Panc1 (cell line): ENCODE data around the gene PDK2. TPM values are rescaled to one million over a fixed set of nuclear protein-coding genes. Genes with fewer than 3 reads are reported as not detected.

ENCODE experiments used
- ATAC-seq: fragments of 200-7000 bp; cut with Tn5 transposase; 2 replicates; pipeline ENCODE4 v1.9.1; 2020; ENCODE audit warnings: mild to moderate bottlenecking, moderate library complexity
- BruUV-seq: library from RNA; stranded (reverse); fragments of 400-500 nt; replicated peaks from 2 replicates; lab custom pipeline; 2021; lab: Mats Ljungman, UMichigan
- CTCF ChIA-PET: fragments of 300-600 bp; sonication (Branson Sonifier 250); formaldehyde crosslinking; loops from one replicate; lab custom pipeline; 2022; ENCODE audit warnings: antibody characterized with exemption; lab: Charles Lee
- POLR2A ChIA-PET: fragments of 300-600 bp; sonication (Branson Sonifier 250); formaldehyde crosslinking; loops from one replicate; lab custom pipeline; 2022; ENCODE audit warnings: antibody characterized with exemption; lab: Charles Lee
- DNase-seq: peaks from one replicate; pipeline ENCODE4 v3.0.0-alpha.2; 2010; ENCODE audit warnings: low read depth, low spot score
- H3K27ac ChIP-seq: 2 replicates; pipeline ENCODE4 v1.5.1; 2011; ENCODE audit warnings: mild to moderate bottlenecking, low read length, inconsistent platforms
- H3K27me3 ChIP-seq: fragments of 200-500 bp; sonication (Bioruptor generic); 2 replicates; pipeline ENCODE4 v1.6.0; 2014; ENCODE audit warnings: low read length, inconsistent platforms; ENCODE audit not compliant: control insufficient read depth, insufficient read depth
- H3K36me3 ChIP-seq: fragments of 200-500 bp; sonication (Bioruptor generic); 2 replicates; pipeline ENCODE4 v1.5.1; 2014; ENCODE audit warnings: inconsistent platforms, mild to moderate bottlenecking, low read length, moderate library complexity; ENCODE audit not compliant: control insufficient read depth, insufficient read depth
- H3K4me1 ChIP-seq: 2 replicates; pipeline ENCODE4 v1.5.1; 2011; ENCODE audit warnings: inconsistent platforms, mild to moderate bottlenecking, low read length, moderate library complexity; ENCODE audit not compliant: control insufficient read depth, insufficient read depth
- H3K4me3 ChIP-seq, 2 experiments: 2 replicates each; pipeline ENCODE4 v1.5.1; 2011 to 2012; ENCODE audit warnings: low read depth in 2 of 2, low read length in 2 of 2, mild to moderate bottlenecking in 2 of 2, inconsistent platforms in 1 of 2, moderate library complexity in 1 of 2
- H3K9me3 ChIP-seq: fragments of 200-500 bp; sonication (Bioruptor generic); 2 replicates; pipeline ENCODE4 v1.5.1; 2014; ENCODE audit warnings: low read depth, mild to moderate bottlenecking, inconsistent platforms, low read length, moderate library complexity; ENCODE audit not compliant: control insufficient read depth, insufficient read depth
- CTCF ChIP-seq: fragments of 450-650 bp; IDR thresholded peaks from 2 replicates; pipeline ENCODE4 v1.5.1; 2017; ENCODE audit warnings: mild to moderate bottlenecking
- POLR2AphosphoS5 ChIP-seq: IDR thresholded peaks from 2 replicates; pipeline ENCODE4 v1.6.1; 2012; ENCODE audit warnings: mild to moderate bottlenecking, low read depth, low read length, moderate library complexity
- SIN3A ChIP-seq: IDR thresholded peaks from 2 replicates; pipeline ENCODE4 v1.6.1; 2012; ENCODE audit warnings: low read depth, mild to moderate bottlenecking, low read length, moderate library complexity, borderline replicate concordance; ENCODE audit not compliant: insufficient read depth
- TCF7L2 ChIP-seq: IDR thresholded peaks from 2 replicates; pipeline ENCODE4 v1.6.1; 2011; ENCODE audit warnings: mild to moderate bottlenecking, low read depth, low read length, inconsistent platforms
- in situ Hi-C: cut with HindIII; loops from 2 replicates; pipeline ENCODE4 v1.10.0; 2016; ENCODE audit warnings: low sequenced_read_pairs, low pct_unique_long_range_greater_than_20kb
- intact Hi-C: fragments of 100-400 bp; cut with micrococcal nuclease; formaldehyde crosslinking; loops from one replicate; pipeline ENCODE4 v1.10.0; 2022; ENCODE audit not compliant: unreplicated experiment
- total RNA-seq: library from RNA; stranded (reverse); gene quantifications from one replicate; pipeline ENCODE4 v1.2.1, GENCODE V29; 2021; ENCODE audit not compliant: unreplicated experiment
- TF ChIP-seq, protein P1 (sequence below), 2 experiments: IDR thresholded peaks; 2 replicates each; pipeline ENCODE4 v1.6.1; 2011 to 2012; ENCODE audit warnings: low read depth in 2 of 2, control low read depth in 1 of 2, low read length in 1 of 2, mild to moderate bottlenecking in 1 of 2, moderate library complexity in 1 of 2; ENCODE audit not compliant: insufficient read depth in 1 of 2

PDK2 gene
- total RNA-seq, 1 experiment from 2014 or later: 46.0 TPM

DNA sequence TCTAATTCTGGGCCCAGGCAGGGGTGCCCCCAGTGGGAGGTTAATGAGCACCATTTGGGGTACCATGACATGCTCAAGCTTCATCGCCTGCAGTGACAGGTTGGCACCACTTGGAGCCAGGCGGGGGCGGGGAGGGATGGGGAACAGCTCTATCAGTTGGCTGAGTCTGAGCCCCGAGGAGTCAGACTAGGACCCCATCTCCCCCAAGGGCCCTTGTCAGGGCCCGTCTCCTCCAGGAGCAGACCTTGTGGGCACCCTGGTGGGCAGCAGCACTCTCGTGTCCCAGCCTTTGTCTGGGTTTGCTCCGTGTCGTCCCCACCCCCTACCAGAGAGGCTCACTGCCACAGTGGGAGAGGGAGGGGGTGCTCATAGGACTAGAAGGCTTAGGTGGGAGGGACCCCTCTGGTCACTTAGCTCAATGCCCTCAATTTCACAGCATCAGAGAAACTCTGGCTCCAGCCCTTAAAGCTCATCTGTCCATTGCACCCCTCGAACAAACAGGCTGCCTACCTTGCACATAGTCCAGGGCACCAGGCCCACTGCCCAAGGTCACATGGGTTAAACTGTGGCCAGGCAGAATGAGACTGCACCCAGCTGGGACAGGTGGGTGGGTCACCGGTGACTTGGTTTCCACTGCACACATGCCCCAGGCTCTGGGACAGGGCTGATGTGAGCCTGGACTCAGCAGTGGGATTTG, 51.2 kb downstream of the PDK2 start:
- ChIA-PET CTCF (interaction anchor here (0.7 kb wide), 2 partner anchors 15 to 52 kb away, joined by 5 to 7 read pairs; no protein-coding TSS in a partner anchor), POLR2A (no interaction called here)
- TF ChIP-seq CTCF (no peak; the same call in 1 of the 2 replicates), SIN3A (no peak), TCF7L2 (no peak), POLR2AphosphoS5 (no peak)
- TF ChIP-seq, protein P1, sequence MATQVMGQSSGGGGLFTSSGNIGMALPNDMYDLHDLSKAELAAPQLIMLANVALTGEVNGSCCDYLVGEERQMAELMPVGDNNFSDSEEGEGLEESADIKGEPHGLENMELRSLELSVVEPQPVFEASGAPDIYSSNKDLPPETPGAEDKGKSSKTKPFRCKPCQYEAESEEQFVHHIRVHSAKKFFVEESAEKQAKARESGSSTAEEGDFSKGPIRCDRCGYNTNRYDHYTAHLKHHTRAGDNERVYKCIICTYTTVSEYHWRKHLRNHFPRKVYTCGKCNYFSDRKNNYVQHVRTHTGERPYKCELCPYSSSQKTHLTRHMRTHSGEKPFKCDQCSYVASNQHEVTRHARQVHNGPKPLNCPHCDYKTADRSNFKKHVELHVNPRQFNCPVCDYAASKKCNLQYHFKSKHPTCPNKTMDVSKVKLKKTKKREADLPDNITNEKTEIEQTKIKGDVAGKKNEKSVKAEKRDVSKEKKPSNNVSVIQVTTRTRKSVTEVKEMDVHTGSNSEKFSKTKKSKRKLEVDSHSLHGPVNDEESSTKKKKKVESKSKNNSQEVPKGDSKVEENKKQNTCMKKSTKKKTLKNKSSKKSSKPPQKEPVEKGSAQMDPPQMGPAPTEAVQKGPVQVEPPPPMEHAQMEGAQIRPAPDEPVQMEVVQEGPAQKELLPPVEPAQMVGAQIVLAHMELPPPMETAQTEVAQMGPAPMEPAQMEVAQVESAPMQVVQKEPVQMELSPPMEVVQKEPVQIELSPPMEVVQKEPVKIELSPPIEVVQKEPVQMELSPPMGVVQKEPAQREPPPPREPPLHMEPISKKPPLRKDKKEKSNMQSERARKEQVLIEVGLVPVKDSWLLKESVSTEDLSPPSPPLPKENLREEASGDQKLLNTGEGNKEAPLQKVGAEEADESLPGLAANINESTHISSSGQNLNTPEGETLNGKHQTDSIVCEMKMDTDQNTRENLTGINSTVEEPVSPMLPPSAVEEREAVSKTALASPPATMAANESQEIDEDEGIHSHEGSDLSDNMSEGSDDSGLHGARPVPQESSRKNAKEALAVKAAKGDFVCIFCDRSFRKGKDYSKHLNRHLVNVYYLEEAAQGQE (IDR thresholded peaks at IDR 0.05; ENCODE audit: insufficient read depth in 1 of 2, low read depth in 2 of 2, low read length in 1 of 2): no peak
- Histone ChIP-seq H3K36me3 (peaks cover 19% of the 10 kb centered on the region; the same call in 1 of the 2 replicates), H3K4me3 (peak overlapping the region; percentile 70 to 97), H3K27me3 (no peaks in the 10 kb centered on the region), H3K4me1 (peaks cover 26% of the 10 kb centered on the region), H3K9me3 (no peaks in the 10 kb centered on the region), H3K27ac (peak overlapping the region; percentile 79)
- DNase-seq (no peak), ATAC-seq (no peak)
- no TSS peak for BruUV-seq
- intact Hi-C loops: no loop called here
- in situ Hi-C loops: no loop called here

DNA sequence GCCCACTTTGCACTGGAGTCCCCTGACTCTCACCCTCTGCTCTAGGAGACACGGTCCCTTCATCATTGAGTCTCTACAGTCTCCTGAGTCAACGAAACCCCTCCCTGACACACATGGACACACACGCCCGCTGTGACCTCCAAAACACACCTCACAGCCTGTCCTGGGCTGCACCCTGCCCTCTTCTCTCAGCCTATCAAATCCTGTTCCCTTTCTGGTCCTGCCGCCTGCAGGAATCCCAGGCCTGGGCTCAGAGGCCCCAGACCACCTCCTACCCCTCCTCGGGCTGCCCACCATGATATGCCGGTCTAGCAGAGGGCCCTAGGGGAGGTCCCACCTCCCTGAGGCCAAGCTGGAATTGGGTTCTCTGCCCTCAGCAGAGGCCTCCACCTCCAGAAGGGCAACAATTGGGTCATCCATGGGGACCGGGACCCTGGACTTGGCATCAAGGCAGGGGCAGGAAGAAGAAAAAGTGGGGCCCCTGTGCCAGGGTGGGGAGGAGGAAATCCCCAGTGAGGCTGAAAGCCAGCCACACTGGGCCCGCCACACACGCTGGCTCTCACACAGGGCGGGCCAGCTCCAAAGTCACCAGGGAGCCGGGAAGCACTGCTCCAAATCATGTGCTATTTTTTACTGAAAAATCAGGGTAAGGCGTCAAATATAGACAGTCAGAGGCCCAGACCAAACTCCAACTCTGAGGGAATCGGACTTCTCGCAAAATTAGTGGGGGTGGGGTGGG, 51.9 kb downstream of the PDK2 start:
- Histone ChIP-seq H3K27ac (peak overlapping the region; percentile 79), H3K36me3 (peaks cover 21% of the 10 kb centered on the region; the same call in 1 of the 2 replicates), H3K27me3 (no peaks in the 10 kb centered on the region), H3K4me3 (peak overlapping the region; percentile 70 to 97), H3K4me1 (peaks cover 30% of the 10 kb centered on the region), H3K9me3 (no peaks in the 10 kb centered on the region)
- intact Hi-C loops (no loop called here), in situ Hi-C loops (no loop called here)
- no TSS peak for BruUV-seq
- CTCF ChIA-PET: interaction anchor here (0.7 kb wide), 1 partner anchor 32 kb away, joined by 8 read pairs; no protein-coding TSS in a partner anchor
- ATAC-seq (no peak), DNase-seq (no peak)
- POLR2A ChIA-PET: no interaction called here
- TF ChIP-seq, protein P1 (IDR thresholded peaks at IDR 0.05; ENCODE audit: insufficient read depth in 1 of 2, low read depth in 2 of 2, low read length in 1 of 2): no peak
- TF ChIP-seq CTCF (no peak), SIN3A (no peak), TCF7L2 (no peak), POLR2AphosphoS5 (no peak)
